ENCODE results near the gene ATP5F1A.

Gene ATP5F1A

GRCh38 chr18:46042571-46043123, 55.4 kb downstream of the ATP5F1A start:
- TF ChIP-seq POLR2A (IDR thresholded peaks at IDR 0.05; ENCODE audit: extremely low read depth, insufficient read length): no peak
- TF ChIP-seq MYC (IDR thresholded peaks at IDR 0.05; ENCODE audit: low read depth, low read length): no peak
- TF ChIP-seq, protein P1, sequence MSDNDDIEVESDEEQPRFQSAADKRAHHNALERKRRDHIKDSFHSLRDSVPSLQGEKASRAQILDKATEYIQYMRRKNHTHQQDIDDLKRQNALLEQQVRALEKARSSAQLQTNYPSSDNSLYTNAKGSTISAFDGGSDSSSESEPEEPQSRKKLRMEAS (IDR thresholded peaks at IDR 0.05; ENCODE audit: low read depth, low read length): no peak
- TF ChIP-seq CTCF (IDR thresholded peaks at IDR 0.05; ENCODE audit: low read depth, low read length): no peak
- peak; percentile 16 for DNase-seq (ENCODE audit: low read depth)

DNA sequence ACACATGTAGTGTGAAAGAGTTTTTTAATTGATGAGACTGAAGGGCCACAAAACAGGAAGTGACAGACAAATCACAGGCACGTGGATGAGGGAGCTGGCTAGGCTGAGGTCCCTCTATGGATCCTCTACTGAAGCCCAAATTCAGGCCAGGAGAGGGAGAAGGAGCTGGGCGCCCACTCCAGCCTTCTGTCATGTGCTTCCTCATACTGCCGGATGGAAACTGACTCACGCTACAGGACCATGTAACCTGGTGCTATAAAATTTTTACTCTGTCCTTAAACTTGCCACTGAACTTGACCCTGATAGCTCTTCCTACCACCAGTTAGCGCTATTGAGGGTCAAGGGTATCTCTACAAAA, 57.4 kb downstream of the ATP5F1A start:
- no peak overlapping the region for H3K4me3 ChIP-seq (ENCODE audit: low read depth, low read length)
- TF ChIP-seq POLR2A (IDR thresholded peaks at IDR 0.05; ENCODE audit: extremely low read depth, insufficient read length): no peak
- no peak for TF ChIP-seq MYC (IDR thresholded peaks at IDR 0.05; ENCODE audit: low read depth, low read length)
- TF ChIP-seq, protein P1 (IDR thresholded peaks at IDR 0.05; ENCODE audit: low read depth, low read length): no peak; the same call in 1 of the 2 replicates
- no peak for TF ChIP-seq CTCF (IDR thresholded peaks at IDR 0.05; ENCODE audit: low read depth, low read length)
- peak; percentile 12 for DNase-seq (ENCODE audit: low read depth)

More at GRCh38 chr18:46042571-46043123, 55.4 kb downstream of the ATP5F1A start:
- no peak overlapping the region for H3K4me3 ChIP-seq (ENCODE audit: low read depth, low read length)

DNA sequence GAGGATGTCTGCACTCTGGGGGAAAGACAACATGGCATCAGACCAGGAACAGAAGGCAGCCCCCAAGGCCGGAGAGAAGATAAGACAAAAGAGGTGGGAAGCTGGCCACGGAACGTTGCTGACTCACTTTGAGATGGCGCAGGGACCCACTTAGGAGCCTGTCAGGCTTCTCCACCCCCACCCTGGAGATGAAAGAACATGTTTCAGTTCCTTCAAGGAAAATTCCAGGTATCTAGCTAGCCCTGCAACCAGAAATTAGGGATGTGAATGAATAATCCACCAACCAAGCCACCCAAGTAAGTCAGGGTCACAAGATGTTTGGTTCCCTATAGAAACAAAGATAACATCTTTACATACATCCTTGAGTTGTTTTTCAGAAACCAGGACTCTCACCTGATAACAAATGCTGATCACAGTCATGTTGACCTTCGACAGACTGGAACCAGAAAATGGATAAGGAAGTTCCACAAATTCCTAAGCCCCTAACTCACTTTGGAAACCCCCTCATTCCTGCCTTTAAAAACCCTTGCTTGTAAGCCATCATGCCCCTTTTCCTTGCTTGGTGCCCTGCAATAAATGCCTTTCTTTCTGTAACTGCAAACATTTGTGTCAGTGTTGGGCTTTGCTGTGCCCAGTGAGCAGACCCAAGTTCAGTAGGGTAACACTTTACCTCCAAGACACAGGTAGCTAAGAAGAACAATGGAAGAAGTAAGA, 57.9 kb downstream of the ATP5F1A start:
- H3K4me3 ChIP-seq (ENCODE audit: low read depth, low read length): no peak overlapping the region
- TF ChIP-seq POLR2A (IDR thresholded peaks at IDR 0.05; ENCODE audit: extremely low read depth, insufficient read length) (no peak), CTCF (IDR thresholded peaks at IDR 0.05; ENCODE audit: low read depth, low read length) (no peak), MYC (IDR thresholded peaks at IDR 0.05; ENCODE audit: low read depth, low read length) (no peak)
- TF ChIP-seq, protein P1 (IDR thresholded peaks at IDR 0.05; ENCODE audit: low read depth, low read length): no peak
- no peak for DNase-seq (ENCODE audit: low read depth)

- H3K4me3 ChIP-seq (ENCODE audit: low read depth, low read length): no peak overlapping the region
- DNase-seq (ENCODE audit: low read depth): no peak
- TF ChIP-seq CTCF (IDR thresholded peaks at IDR 0.05; ENCODE audit: low read depth, low read length) (no peak), MYC (IDR thresholded peaks at IDR 0.05; ENCODE audit: low read depth, low read length) (no peak)
Measured at GRCh38 chr18:46037512-46038305, 60.4 kb downstream of the ATP5F1A start.

GRCh38 chr18:46035696-46036680, 62.1 kb downstream of the ATP5F1A start:
- DNase-seq (ENCODE audit: low read depth): no peak
- TF ChIP-seq MYC (IDR thresholded peaks at IDR 0.05; ENCODE audit: low read depth, low read length) (no peak), CTCF (IDR thresholded peaks at IDR 0.05; ENCODE audit: low read depth, low read length) (no peak), POLR2A (IDR thresholded peaks at IDR 0.05; ENCODE audit: extremely low read depth, insufficient read length) (no peak)
- TF ChIP-seq, protein P1 (IDR thresholded peaks at IDR 0.05; ENCODE audit: low read depth, low read length): no peak
- no peak overlapping the region for H3K4me3 ChIP-seq (ENCODE audit: low read depth, low read length)
